NOMO-1 (cell line): ENCODE results near the gene CDH13.

ENCODE experiments used
- DNase-seq, 2 experiments: peaks; one replicate each; lab custom pipeline; 2025; ENCODE audit not compliant: unreplicated experiment in 2 of 2; lab: John Stamatoyannopoulos, UW

Gene CDH13

DNA sequence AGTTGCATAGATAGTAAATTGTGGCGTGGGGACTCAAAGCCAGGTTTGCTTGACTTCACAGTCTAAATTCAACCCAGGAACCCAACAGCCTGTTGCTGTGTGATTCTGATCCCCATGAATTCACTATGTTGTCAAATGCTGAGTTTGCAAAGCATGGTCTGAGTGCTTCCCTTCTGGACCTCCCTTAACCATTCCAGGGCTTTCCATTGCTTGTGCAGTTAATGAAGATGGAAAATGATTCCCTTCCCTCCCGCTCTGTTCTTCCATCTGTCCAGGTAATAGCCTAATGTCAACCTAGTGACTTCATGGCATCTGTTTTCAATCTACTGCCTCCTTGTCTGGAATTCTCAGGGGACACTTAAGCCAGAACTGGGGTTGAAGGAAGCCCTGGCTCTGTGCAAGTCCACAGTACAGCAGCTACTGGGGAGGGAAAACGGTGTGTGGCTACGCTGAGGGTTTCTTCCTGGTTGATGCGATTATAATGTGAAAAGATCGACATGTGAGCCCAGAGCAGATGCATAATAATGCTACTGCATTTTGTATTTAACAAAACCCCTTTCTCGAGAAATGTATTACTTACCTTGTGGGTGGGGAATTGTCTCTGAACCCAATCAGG, 206.7 kb downstream of the CDH13 start:
- no peak for DNase-seq

DNA sequence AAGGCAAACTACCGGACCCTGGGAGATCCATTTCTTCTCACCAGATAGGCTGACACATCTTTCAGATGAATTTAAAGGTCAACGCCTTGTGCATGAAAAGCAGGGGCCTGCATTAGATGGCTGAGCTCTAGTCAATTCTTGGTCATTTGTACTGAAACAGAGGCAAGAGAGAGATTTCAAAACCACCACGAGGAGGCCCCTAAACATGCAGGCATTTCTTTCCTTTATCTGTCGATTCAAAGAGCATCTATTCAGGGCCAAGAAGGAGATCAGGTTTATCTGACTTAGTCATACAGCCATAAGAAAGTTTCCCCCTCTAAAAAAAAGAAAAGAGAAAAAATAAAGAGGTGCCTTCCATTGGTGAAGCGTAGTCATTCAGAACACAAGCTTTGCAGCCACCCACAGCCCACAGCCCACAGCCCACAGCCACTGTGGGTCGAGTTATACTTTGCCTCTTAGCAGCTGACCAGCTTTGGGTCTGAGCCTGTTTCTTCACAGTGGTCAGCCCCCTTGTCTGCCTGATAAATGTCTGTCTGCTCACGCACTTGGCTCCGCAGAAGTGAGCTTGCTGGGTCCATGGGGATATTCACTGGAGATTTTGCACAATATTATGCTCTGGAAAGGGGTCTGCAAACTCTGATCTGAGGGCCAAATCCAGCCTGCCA, 207.5 kb downstream of the CDH13 start:
- no peak for DNase-seq

DNA sequence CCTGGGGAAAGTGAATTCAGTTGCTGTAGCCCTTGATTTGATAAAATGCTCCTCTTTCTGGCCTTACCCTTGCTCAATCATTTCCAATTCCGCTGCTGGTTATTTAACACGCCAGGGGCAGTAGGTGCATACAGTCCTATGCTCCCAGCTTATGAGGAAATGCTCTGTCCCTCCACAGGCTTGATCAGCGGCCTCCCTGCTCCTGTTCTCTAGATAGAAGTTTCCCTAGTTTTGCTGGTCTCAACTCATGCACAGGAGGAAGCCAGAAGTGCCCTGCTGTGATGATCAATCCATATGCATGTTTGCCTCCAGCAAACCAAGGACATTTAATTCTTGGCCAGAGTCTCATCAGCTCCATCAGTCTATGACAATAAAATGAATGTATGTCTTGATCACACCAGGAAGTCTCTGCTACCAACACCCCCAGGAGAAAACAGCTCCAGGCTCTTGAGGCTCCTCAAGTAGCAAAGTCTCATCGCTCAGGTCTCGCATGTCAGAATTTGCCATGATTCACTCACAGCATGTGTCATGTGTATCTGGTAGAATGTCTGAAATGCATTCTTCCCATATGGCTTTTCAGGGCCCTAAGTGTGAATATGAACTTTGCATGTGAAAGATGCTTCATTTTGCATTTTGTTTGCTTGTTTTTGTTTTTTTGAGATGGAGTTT, 208.9 kb downstream of the CDH13 start:
- DNase-seq = no peak

DNA sequence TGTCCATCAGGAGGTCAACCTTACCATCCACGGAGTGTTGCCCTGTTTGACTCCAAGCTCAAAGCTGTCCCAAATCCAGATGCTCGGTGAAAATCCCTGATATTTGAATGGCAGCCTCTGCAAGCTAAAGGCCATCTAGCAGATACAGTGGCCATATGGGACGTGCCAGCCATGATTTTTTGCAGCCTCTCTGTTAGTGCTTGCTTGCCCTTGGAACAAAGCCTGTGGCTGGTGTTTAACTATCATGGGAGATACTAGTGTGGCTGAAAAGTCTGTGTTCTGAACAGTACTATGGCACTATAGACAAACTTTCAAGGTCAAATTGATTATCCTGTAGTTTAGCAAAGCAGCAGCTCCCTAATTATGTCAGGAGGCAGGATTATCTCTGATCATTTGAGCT, 214.3 kb downstream of the CDH13 start:
- no peak for DNase-seq

DNA sequence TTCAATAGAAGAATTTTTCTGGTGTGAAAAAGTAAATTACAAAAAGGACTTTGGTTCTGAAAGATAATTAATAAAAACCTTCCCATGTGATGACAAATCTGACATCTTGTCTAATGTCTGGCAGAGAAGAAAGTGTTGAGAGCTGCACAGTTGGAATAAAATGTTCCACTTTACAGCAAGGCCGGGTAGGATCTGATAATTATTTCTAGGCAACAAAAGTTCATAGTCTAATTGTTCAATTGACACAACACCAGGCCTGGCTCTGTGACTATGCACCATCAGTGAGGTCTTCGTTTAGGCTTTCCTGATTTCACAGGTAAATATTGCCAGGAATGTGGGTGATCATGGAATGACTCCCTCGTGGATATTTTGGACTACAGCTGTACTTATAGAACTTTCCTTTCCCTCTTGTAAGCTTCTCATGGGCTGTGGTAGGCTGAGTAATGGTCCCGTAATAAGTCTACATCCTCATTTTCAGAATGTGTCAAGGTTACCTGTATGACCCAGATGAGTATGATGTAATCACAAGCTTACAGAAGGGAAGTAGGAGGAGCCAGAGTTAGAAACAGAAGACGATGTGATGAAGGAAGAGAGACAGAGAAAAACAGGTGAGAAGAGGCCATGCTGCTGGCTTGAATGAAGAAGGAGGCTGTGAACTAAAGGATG, 217.0 kb downstream of the CDH13 start:
- DNase-seq = no peak

DNA sequence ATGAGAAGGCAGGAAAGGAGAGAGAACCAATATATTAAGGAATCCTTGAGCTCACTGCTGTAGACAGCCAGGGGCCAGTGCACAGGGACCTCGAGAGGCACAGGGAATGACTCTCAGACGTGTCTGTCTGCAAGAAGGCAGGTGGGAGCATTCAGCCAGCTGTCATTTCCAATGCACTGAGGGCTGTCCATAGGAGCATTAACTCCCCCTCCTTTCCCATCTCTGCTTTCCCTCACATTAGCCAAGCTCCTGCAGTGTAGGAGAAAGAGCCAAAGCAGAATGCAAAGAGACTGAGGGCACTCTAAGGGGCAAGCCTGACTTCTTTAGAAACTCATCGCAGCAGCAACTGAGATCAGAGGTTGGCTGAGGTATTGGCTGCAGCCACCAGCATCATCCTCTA, 218.3 kb downstream of the CDH13 start:
- no peak for DNase-seq

DNA sequence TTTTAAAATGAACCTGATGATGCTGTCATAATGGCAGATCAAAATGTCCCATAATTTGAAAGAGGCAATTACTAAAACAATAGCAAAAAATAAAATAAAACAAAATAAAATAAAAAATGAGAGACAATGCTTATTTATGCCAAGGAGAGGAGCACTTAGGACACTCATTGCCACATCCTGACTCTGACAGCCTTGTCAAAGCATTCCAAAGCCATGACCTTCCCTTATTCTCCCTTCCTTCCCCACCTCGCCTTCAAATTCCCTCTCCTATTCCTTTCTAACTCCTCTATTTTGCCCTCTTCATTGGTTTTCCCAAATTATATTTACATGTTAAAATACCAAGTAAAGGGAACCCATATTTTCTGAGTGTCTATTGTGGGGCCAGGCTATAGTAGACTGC, 220.0 kb downstream of the CDH13 start:
- no peak for DNase-seq

DNA sequence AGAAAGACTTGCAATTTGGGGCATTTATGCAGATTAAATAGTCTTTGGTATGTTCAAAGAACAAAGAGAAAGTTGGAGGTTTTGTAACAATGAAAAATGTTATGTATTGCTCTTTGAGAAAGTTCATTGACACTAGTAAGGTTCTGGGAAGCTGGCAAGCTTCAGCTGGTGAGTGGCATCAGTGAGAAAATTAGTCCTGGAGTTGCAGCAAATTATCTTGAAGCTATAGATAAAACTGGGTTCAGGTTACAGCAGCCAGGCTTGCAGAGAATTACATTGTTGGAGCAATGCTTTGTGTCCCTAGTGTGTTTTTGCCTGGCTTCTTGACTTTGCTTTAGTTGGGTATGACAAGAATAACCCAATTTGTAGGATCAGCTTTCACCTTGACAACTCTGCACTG, 221.2 kb downstream of the CDH13 start:
- DNase-seq = no peak

DNA sequence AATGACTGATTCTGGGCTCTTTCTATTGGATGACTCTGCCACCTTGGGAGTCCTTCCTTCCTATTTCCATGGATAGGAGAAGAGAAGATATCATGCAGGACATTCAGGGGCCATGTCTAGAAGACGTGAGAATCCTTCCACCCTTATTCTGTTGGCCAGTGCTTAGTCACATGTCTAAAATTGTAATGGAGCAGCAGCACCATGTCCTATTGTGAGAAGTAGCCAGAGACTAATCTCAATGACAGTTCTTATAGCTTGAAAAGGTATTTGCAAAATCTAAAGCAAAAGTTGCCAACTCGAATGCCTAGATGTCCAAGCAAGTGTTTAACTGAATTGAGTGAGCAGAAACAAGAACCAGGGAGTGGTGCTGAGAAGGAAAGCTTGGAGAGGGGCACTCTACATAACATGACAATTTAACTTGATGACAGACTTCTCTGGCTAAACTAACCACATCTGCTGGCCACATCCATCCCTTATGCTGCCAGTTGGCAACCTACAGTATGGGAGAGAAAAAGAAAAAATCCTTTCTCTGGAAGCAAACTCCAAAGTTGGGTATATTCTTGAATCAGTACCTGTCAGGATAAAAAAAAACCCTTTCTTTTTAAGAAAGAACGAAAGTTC, 225.7 kb downstream of the CDH13 start:
- DNase-seq = no peak

DNA sequence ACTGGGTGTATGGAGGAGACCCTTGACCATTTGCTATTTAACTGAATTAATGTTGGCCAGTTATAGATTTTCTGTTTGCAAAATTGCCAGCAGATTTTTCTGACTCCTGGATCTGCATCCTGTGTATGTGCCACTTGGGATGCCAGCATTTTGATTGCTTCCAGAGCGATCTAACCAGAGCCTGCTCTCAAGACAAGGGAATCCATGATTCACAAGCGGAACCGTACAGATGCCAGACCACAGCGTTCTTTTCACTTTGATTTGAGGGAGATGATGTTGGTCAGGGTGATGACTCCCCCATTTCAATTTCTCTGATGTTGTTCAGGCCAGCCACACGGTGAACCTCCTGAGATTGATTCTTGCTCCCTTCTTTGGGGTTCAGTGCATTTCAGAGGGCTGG, 228.7 kb downstream of the CDH13 start:
- no peak for DNase-seq

DNA sequence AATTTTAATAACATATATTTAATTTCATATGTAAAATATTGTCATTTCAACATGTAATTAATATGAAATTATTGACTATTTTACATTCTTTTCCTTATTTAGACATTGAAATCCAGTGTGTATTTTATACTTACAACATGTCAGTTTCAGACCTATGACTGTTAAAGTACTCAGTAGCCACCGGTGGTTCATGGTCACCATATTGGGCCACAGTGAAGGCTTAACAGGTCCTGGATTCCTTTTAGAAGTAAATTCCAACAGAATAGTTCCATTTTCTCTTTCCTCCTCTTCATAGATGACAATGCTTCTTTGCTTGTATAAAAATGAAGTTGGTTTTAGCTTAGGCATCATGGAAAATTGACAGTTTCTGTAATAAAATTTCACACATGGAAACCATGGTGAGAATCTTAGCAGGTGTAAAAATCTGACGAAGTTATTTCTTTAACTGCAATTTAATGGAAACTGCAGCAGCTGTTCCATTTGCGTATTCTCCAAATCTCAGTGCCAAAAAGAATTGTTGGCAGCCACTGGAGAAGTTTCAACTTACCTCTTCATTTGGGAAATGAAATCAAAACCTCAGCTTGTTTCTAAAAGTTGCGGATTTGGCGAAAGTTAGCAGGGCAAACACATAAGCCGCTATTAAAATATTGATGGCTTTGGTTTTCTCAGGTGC, 231.1 kb downstream of the CDH13 start:
- DNase-seq = no peak

DNA sequence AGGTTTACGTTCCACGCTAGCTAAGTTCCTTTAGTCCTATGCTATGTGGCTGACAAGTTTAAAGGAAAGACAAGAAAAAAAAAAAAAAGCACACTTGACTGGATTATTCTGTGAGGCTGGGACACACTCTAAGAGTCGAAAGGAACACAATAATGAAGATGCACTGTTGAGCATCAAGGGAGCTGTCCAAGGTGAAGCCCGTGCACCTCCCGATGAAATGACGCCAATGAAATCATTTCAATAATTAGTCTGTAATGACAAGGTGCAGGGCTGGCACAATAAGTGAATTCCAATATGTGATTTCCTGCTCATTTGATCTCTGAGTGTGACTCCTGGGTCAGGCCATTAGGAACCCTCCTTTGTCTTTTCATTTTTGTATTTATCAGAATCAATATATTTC, 232.9 kb downstream of the CDH13 start:
- no peak for DNase-seq

DNA sequence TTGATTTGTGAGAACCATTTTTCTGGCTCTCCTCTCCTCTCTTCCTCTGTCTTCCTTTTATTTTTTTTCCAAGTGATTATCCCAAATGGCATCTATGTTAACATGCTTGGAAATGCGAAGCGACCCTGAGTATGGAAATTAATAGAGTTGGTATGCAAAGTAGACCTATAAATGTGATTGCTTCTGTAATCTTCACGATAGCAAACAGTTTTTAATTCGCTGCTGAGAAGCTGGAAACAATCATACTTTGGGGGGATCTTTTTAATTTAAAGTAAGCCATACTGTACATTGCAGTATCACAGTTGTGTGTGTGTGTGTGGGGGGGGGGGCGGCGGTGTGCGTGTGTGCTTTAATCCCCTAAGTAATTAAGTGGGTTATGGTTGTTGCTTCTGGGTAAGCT, 233.3 kb downstream of the CDH13 start:
- DNase-seq = no peak

DNA sequence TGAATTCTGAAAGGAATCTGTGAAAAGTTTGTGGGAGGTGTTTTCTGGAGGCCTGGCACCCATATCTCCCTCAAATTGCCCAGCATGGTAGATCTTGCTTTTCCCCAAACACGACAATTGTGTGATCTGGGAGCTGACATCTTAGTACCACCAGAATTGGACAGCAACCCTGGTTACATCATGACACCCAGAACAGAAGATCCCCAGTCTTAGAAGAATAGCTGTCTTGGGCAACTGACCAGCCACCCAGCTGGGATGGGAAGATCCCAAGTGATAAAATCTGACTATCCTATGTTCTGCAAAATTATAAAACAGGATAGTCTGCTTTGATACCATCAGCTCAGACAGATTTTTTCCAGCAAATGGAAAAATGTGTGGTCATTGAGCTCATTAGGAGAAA, 235.3 kb downstream of the CDH13 start:
- no peak for DNase-seq

DNA sequence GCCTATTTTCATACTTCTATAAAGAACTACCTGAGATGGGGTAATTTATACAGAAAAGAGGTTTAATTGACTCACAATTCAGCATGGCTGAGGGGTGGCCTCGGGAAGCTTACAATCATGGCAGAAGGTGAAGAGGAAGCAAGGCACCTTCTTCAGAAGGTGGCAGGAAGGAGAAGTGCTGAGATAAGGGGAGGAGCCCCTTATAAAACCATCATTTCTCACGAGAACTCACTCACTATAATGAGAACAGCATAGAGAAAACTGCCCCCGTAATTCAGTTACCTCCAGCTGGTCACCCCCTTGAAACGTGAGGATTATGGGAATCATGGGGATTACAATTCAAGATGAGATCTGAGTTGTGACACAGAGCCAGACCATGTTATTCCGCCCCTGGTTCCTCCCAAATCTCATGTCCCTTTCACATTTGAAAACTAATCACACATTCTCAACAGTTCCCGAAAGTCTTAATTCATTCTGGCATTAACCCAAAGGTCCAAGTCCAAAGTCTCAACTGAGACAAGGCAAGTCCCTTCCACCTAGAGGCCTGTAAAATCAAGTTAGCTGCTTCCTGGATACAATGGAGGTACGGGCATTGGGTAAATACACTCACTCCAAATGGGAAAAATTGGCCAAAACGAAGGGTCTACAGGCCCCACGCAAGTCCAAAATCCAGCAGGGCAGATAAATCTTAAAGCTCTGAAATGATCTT, 237.7 kb downstream of the CDH13 start:
- no peak for DNase-seq

DNA sequence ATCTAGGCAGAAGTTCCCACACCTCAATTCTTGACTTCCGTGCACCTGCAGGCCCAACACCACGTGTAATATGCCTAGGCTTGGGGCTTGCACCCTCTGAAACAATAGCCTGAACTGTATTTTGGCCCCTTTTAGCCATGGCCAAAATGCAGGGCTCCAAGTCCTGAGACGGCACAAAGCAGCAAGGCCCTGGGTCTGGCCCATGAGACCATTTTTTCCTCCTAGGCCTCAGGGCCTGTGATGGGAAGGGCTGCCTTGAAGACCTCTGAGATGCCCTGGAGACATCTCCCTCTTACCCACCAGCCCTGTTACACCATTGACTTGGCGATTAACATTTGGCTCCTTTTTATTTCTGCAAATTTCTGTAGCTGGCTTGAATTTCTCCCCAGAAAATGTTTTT, 238.6 kb downstream of the CDH13 start:
- DNase-seq = no peak

DNA sequence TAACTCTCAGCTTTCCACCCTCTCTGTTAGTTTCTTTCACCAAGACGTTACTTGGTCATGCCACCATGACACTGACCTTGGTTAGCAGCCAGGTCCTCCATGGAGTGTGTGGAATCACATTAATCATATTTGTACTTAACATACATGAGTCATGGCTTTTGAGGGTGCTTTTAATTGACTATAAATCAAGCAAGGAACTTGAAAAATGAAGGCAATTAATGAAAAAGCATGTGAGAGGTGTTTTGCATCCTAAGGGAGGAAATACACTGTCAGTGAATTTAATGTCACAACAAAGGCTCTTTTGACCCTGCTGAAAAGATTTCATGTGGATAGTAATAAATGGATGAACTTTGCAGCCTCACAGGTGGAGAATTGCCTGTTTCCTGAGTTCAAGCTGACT, 240.7 kb downstream of the CDH13 start:
- no peak for DNase-seq

DNA sequence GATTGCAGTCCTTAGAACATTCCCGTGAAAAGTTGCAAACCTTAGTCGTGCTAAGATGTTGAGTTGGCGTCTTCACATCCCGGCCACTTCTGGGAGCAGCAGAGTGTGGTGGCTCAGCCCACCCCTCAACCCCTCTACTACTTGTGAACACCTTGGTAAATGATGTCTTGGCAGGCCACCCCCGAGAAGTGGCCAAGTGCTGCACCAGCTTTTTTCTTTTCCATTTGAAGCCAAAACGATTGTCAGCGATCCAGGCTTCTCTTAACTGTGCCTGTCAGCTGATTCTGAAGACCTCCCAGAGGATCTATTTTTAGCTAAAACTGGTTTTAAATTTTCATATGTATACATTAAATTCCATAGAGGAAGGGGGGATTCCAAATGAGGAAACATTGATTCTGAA, 247.5 kb downstream of the CDH13 start:
- DNase-seq = no peak

DNA sequence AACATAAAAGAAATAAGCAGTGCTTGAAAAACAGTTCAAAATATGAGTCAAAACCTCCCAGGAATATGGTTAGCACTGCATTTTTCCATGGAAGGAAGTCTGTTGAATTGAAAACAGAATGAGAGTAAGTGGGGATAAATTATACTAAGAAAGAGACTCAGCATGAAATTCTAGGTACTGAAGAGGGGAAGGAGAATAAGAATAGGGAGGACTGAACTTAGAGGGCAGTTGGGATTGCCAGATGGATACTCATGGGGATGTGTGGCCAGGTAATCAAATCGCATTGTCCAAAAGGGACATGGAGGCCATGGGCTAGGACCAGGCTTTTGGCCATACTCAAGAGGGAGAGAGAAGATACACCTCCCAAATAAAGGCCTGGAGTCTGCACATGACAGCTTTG, 247.9 kb downstream of the CDH13 start:
- DNase-seq = no peak

DNA sequence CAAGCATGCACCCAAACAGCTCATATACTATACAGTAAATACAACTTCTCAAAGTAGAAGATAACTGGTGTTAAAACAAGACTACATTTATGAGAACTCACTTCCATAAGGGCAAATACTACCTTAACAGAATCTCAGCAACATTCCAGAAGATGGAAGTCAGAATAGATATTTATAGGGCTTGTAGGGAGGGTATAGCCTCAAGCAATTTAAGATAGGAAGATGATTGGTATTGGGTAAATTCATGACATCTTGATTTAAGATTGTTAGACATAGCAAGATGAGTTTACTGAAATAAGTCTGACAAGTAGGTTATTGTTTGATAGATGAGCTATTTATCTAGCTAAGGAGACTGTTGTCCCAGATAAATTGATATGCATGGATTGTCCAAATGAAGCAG, 250.2 kb downstream of the CDH13 start:
- DNase-seq = no peak
